ENCODE results near the gene ANKH.

- TF ChIP-seq POLR2A (IDR thresholded peaks at IDR 0.05) (no peak), CTCF (IDR thresholded peaks at IDR 0.05 in 8 of 11, conservative IDR thresholded peaks at IDR 0.05 in 3 of 11) (no peak)
These were observed 147.9 kb downstream of the ANKH start for GRCh38 chr5:14723701-14724132.
